ENCODE measurements around the gene SPECC1L.

SPECC1L gene

GRCh38 chr22:24331468-24332440 lies 61.1 kb downstream of the SPECC1L start:
- TF ChIP-seq CTCF (IDR thresholded peaks at IDR 0.05; ENCODE audit: insufficient read depth, low read depth, low read length, missing control alignments) = no peak
- H3K4me3 ChIP-seq (ENCODE audit: low read length) = no peak overlapping the region
- no peak for DNase-seq (ENCODE audit: low read depth)

- TF ChIP-seq CTCF (IDR thresholded peaks at IDR 0.05; ENCODE audit: insufficient read depth, low read depth, low read length, missing control alignments) = no peak
- peak; percentile 56 for DNase-seq (ENCODE audit: low read depth)
- H3K4me3 ChIP-seq (ENCODE audit: low read length) = no peak overlapping the region
These were observed 62.7 kb downstream of the SPECC1L start for GRCh38 chr22:24333301-24333700.

DNA sequence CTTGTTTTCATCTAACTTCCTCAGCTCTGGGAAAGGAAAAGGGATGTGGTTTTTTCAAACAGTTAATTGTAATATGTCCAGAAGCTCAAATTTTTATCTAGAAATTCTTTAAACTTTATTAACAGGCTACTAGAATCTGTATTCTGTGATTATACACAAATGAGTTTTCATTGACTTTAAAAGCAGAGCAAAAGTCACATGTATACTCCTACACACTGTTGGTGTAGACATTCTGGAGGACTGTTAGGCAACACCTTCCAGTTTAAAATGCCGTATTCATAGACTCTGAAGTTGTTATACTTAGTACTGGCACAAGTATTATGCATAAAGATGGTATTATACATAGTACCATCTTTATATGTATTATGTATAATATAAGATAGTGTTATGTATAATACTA lies 64.9 kb downstream of the SPECC1L start:
- no peak overlapping the region for H3K4me3 ChIP-seq (ENCODE audit: low read length)
- DNase-seq (ENCODE audit: low read depth) = no peak
- TF ChIP-seq CTCF (IDR thresholded peaks at IDR 0.05; ENCODE audit: insufficient read depth, low read depth, low read length, missing control alignments) = no peak

DNA sequence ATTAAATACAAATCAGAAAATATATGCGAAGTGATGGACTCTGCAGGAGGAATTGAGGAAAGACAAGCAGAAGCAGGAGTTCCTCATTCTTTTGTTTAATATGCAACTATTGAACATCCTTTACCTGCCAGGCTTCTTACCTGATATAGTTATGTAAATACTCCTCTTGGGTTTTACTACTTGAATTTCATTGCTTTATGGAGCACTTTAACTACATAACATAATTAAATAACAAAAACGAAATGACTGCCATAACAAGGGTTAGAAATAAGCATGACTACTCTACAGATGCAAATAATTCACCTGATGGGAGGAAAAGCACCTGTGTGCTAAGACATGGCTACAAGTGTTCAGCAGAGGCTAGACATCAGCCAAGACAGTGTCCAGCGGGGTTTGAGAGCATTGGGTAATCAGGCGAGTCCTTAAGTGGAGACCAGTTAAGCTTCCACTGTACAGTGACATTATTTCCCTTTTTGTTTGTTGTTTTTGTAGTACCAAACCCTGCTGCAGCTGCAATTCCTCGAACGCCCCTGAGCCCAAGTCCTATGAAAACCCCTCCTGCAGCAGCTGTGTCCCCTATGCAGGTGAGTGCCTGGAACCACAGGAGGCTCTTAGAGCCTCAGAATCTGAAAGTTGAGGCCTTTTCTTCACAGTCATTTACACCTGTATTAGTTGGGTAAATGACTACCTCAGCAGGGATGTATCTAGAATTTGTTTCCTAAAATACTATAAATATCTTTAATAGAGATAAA lies 67.4 kb downstream of the SPECC1L start:
- no peak for TF ChIP-seq CTCF (IDR thresholded peaks at IDR 0.05; ENCODE audit: insufficient read depth, low read depth, low read length, missing control alignments)
- no peak for DNase-seq (ENCODE audit: low read depth)
- no peak overlapping the region for H3K4me3 ChIP-seq (ENCODE audit: low read length)

DNA sequence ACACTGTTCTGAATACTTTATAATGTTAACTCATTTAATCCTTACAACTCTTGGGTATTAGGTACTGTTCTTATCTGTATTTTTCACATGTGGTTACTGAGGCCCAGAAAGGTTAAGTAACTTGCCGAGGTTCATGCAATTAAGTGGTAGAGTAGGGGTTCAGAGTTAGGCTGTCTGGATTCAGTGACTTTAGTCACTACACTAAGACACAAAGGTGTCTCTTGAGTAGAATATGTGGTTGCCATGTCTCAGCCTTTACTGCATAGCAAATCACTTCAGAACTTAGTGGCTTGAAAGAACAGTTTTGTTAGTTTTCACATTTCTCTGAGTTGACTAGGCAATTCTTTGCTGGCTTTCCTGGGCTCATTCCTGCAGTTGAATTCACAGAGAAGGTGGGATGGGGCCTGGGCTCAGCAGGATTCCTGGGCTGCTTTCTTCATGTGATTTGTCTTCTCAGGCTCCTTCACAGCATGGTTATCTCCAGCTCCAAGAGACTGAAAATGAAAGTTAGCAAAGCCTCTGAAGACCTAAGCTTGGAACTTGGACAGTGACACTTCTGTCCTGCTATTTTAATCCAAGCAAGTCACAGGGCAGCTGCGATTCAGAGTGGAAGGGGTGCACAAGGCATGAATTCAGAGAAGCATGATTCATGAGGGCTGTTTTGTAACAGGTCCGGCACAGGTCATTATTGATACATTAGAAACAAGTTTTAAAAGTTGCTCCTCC lies 68.3 kb downstream of the SPECC1L start:
- TF ChIP-seq CTCF (IDR thresholded peaks at IDR 0.05; ENCODE audit: insufficient read depth, low read depth, low read length, missing control alignments) = no peak
- no peak overlapping the region for H3K4me3 ChIP-seq (ENCODE audit: low read length)
- DNase-seq (ENCODE audit: low read depth) = no peak

DNA sequence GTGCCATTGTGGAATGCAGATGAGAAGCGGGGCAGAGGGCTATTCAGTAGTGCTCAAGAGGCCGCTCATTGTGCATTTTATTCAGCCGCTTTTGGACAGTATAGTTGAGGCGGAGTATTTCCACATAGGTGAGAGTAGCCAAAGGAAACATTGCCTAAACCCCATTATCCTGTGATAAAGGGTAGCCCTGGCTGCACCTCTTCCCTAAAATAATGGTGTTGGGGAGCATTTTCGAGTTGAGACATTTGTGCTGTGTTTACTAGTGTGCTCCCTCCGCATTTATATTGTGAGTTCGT lies 68.8 kb downstream of the SPECC1L start:
- no peak overlapping the region for H3K4me3 ChIP-seq (ENCODE audit: low read length)
- no peak for DNase-seq (ENCODE audit: low read depth)
- no peak for TF ChIP-seq CTCF (IDR thresholded peaks at IDR 0.05; ENCODE audit: insufficient read depth, low read depth, low read length, missing control alignments)
